Calu3 (cell line): Measurements from ENCODE around the gene CRISP1. TPM values are rescaled to one million over a fixed set of nuclear protein-coding genes. Genes with fewer than 3 reads are reported as not detected.
"Not testable (repeated sequence)": the region's sequence is repeated elsewhere in the genome, so short reads cannot be mapped to it uniquely, and the experiment has no call there.

Experiments
- BruUV-seq: library from RNA; stranded (reverse); fragments of 400-500 nt; replicated peaks from 2 replicates; lab custom pipeline; 2021; lab: Mats Ljungman, UMichigan
- CTCF ChIA-PET: fragments of 300-600 bp; sonication (Branson Sonifier 250); formaldehyde crosslinking; loops from one replicate; lab custom pipeline; 2022; ENCODE audit warnings: antibody characterized with exemption; lab: Charles Lee
- DNase-seq: peaks from one replicate; pipeline ENCODE4 v3.0.0; 2022
- H3K27ac Mint-ChIP-seq: one replicate; pipeline ENCODE4 v1.8.0; 2022; ENCODE audit warnings: mixed read lengths; ENCODE audit not compliant: unreplicated experiment
- H3K27me3 Mint-ChIP-seq: one replicate; pipeline ENCODE4 v1.8.0; 2022; ENCODE audit warnings: mixed read lengths; ENCODE audit not compliant: unreplicated experiment
- H3K36me3 Mint-ChIP-seq: one replicate; pipeline ENCODE4 v1.8.0; 2022; ENCODE audit warnings: mild to moderate bottlenecking, moderate library complexity, mixed read lengths; ENCODE audit not compliant: insufficient read depth, unreplicated experiment
- H3K4me1 Mint-ChIP-seq: one replicate; pipeline ENCODE4 v1.8.0; 2022; ENCODE audit warnings: mild to moderate bottlenecking, low read depth, mixed read lengths; ENCODE audit not compliant: unreplicated experiment
- H3K4me3 Mint-ChIP-seq: one replicate; pipeline ENCODE4 v1.8.0; 2022; ENCODE audit warnings: mild to moderate bottlenecking, low read depth, moderate library complexity, mixed read lengths; ENCODE audit not compliant: unreplicated experiment
- H3K9me3 Mint-ChIP-seq: one replicate; pipeline ENCODE4 v1.8.0; 2022; ENCODE audit warnings: low read depth, mixed read lengths; ENCODE audit not compliant: unreplicated experiment
- CTCF ChIP-seq: fragments of 200-600 bp; IDR thresholded peaks from one replicate; pipeline ENCODE4 v1.8.0; 2022; ENCODE audit warnings: antibody characterized with exemption; ENCODE audit not compliant: unreplicated experiment
- intact Hi-C: fragments of 100-400 bp; cut with micrococcal nuclease; formaldehyde crosslinking; loops from one replicate; pipeline ENCODE4 v1.10.0; 2022; ENCODE audit not compliant: unreplicated experiment
- total RNA-seq: library from RNA; stranded (reverse); gene quantifications from 2 replicates; pipeline ENCODE4 v1.2.3, GENCODE V29; 2022

The CRISP1 gene
- total RNA-seq, 1 experiment from 2014 or later: not detected

GRCh38 chr6:49902856-49903255 is 36.5 kb upstream of the CRISP1 start:
- no TSS peak for BruUV-seq
- TF ChIP-seq CTCF: no peak
- Mint-ChIP-seq H3K27me3 (no peaks in the 10 kb centered on the region), H3K4me1 (no peaks in the 10 kb centered on the region), H3K36me3 (no peaks in the 10 kb centered on the region), H3K27ac (no peak overlapping the region), H3K9me3 (no peaks in the 10 kb centered on the region), H3K4me3 (no peak overlapping the region)
- CTCF ChIA-PET: no interaction called here
- intact Hi-C loops: no loop called here
- no peak for DNase-seq

- no peak for DNase-seq
- H3K36me3 Mint-ChIP-seq: no peaks in the 10 kb centered on the region
- CTCF ChIA-PET: no interaction called here
- peaks cover 16% of the 10 kb centered on the region for H3K9me3 Mint-ChIP-seq
- no peaks in the 10 kb centered on the region for H3K4me1 Mint-ChIP-seq
- no peak overlapping the region for H3K4me3 Mint-ChIP-seq
- intact Hi-C loops: no loop called here
- no peaks in the 10 kb centered on the region for H3K27me3 Mint-ChIP-seq
- no peak for TF ChIP-seq CTCF
- H3K27ac Mint-ChIP-seq: no peak overlapping the region
- no TSS peak for BruUV-seq
These were observed 32.7 kb upstream of the CRISP1 start for GRCh38 chr6:49898904-49899566.

DNA sequence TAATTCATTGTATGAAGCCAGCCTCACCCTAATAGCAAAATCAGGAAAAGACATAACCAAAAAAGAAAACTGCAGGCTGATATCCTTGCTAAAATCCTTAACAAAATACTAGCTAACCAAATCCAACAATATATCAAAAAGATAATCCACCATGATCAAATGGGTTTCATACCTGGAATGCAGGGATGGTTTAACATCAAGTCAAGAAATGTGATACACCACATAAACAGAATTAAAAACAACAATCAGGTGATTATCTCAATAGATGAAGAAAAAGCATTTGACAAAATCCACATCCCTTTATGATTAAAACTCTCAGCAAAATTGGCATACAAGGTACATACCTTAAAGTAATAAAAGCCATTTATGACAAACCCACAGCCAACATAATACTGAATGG is 29.2 kb upstream of the CRISP1 start:
- H3K4me3 Mint-ChIP-seq, BruUV-seq, intact Hi-C loops, CTCF ChIA-PET, H3K36me3 Mint-ChIP-seq, H3K4me1 Mint-ChIP-seq, H3K27me3 Mint-ChIP-seq, H3K27ac Mint-ChIP-seq, DNase-seq: not testable (repeated sequence)
- H3K9me3 Mint-ChIP-seq: peaks cover 19% of the 10 kb centered on the region

- intact Hi-C loops: no loop called here
- CTCF ChIA-PET: no interaction called here
- H3K27ac Mint-ChIP-seq: no peak overlapping the region
- TF ChIP-seq CTCF: no peak
- H3K27me3 Mint-ChIP-seq: no peaks in the 10 kb centered on the region
- no peaks in the 10 kb centered on the region for H3K4me1 Mint-ChIP-seq
- H3K9me3 Mint-ChIP-seq: peaks cover 24% of the 10 kb centered on the region
- no peak overlapping the region for H3K4me3 Mint-ChIP-seq
- no peak for DNase-seq
- no TSS peak for BruUV-seq
- H3K36me3 Mint-ChIP-seq: no peaks in the 10 kb centered on the region
These were observed 25.9 kb upstream of the CRISP1 start for GRCh38 chr6:49892280-49892679.

- Mint-ChIP-seq H3K27me3 (no peaks in the 10 kb centered on the region), H3K4me1 (no peaks in the 10 kb centered on the region), H3K9me3 (peaks cover 17% of the 10 kb centered on the region), H3K4me3 (no peak overlapping the region), H3K36me3 (no peaks in the 10 kb centered on the region), H3K27ac (no peak overlapping the region)
- DNase-seq: no peak
- BruUV-seq: no TSS peak
- intact Hi-C loops: no loop called here
- CTCF ChIA-PET: interaction anchor here (0.7 kb wide), 1 partner anchor 14 kb away, joined by 3 read pairs; no protein-coding TSS in a partner anchor
- no peak for TF ChIP-seq CTCF
These were observed 24.7 kb upstream of the CRISP1 start for GRCh38 chr6:49890988-49891387.
